GM18861 (cell line): ENCODE data around the gene PON3.
"Not testable (repeated sequence)": the region's sequence is repeated elsewhere in the genome, so short reads cannot be mapped to it uniquely, and the experiment has no call there.

Experiments
- ATAC-seq: cut with Tn5 transposase; IDR thresholded peaks from one replicate; pipeline ENCODE4 v1.9.1; 2021; ENCODE audit not compliant: unreplicated experiment

PON3 gene

GRCh38 chr7:95412075-95412474, 15.9 kb upstream of the PON3 start:
- no peak for ATAC-seq

GRCh38 chr7:95411666-95412065, 15.5 kb upstream of the PON3 start:
- ATAC-seq: no peak

DNA sequence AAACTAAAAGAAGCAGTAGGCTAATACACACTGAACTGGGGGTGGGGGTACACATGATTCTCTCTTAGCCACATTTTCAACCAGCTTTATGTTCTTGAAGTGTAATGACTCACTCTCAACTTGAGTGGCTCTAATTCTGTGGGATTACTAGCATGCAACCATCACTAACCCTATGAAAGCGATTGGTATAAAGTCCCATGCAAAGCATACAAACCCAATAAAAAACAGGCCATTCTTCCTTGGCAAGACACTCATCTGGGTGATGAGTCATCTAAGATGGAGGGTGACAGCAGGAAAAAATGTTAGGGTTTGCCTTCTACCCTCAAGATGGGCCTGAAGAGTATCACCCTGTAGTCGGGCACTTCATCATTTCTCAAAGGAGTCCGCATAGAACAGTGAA, 14.9 kb upstream of the PON3 start:
- no peak for ATAC-seq

DNA sequence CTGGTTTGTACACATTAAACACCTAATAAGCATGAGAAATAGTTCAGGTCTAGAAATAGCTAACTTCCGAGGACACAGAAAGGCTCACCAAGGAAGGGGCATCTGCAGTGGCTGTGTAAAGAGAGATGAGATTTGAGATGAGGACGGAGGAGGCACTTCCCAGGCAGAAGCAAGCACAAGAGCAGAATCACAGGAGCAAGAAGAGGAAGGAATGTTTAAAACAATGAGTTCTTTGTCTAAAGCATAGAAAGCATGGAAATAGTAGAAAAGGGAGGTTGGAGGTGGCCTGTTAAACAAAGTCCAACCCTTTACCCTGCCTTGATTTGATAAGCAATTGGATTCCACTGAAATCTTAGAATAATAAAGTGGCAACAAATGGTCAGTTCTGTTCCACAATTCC, 11.6 kb upstream of the PON3 start:
- ATAC-seq: no peak

DNA sequence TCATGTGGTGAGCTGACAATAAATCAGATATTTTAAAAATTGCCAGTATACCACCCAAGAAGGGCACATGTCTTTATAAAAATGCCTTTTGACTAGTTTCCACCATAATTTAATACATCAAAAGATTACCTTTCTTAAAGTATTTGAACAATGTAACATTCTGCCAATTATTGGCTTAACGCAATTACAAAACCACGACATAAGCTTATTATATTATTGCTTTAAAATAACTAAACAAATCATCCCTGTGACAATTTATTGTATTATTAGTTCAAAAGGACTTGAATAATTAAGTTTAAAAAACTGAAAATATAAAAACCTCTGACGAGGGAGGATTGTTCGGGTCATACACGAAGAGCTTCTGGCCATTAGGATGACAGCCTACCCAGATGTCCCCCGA, 9.6 kb upstream of the PON3 start:
- no peak for ATAC-seq

DNA sequence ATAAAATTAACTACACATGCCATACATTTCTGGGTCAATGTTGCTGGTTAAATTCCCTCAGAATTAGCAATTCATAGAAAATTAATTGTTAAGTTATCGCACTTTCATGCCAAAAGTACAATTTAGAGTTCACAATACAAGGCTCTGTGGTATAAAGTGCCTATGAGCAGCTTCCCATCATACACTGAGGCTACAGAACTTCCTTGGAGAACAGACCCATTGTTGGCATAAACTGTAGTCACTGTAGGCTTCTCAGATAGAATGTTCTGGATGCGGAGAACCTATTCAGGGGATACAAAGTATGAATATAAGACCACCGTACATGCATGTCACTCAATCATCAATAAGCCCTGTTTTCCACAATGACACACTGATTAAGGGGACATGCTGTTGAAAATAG, 9.0 kb upstream of the PON3 start:
- no peak for ATAC-seq

- no peak for ATAC-seq
Observed at GRCh38 chr7:95404316-95404865, 8.2 kb upstream of the PON3 start.

DNA sequence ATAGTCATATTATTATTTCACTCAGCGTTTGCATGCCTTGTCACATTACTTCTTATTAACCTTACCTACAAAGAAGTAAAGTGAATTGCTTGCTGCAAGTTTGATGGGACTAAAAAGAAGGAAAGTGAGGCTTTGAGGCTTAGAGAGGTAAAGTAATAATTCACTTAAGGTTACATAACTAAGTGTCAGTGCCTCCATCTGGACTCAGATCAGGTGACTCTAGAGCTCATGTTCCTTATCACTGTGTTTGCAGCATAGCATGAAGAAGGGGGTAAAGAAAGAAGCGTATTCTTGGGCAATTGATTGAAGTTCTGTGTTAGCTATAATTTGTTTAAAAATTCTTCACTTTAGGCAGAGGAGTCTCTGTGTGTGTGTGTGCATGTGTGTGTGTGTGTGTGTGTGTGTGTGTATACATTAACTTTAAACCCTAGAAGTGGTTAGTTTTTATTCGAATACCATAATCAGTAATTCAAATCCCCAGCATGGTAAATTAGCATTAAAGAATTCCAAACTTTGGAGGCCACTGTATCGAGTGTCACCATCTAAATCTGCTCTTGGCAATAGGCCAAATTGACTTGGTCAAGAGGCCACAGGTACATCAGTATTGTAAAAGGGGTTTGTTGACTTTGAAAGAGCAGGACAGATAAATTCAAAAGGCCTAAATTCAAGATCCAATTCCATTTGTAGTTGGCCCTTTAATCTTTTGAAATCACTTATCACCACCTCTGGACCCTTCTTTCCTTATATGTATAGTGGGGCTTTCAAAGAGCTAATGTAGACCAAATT, 2.2 kb upstream of the PON3 start:
- ATAC-seq: no peak

DNA sequence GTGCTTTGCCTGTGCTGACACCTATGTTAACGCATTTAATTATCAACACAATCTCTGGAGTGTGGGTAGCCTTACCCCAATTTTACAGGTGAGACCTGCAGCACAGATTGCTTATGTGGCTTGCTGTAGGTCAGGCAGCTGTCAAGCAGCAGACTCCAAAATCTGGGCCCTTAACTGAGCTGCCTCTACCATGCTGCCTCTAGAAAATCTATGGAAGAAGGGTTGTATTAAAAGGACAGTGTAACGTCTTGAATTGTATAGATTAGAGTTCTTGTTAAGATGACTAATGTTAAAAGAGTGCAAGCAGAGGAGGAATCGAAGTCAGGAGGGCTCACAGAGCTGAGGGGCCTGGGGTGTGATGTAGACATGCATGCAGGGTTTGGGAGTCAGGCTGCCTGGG, 1.2 kb upstream of the PON3 start:
- ATAC-seq: no peak

DNA sequence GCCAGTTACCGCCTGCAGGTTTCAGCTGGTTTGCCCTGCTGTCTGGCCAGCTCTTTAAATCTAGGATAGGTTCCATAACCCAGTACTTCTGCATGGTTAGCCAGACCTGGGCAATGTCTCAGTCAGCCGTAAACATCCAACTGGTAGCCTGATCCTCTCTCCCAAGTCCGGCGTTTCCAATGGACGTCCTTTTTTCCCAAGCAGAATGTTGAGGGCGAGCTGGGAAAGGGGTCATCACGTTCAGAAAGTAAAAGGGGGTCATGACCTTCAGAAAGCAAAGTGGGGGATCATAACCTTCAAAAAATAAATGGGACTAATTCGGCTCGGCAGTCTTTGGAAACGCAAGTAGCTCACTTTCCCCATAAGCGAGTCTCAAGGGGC, 430 bp downstream of the PON3 start:
- ATAC-seq: no peak

- no peak for ATAC-seq
Observed at GRCh38 chr7:95394370-95394769, 1.8 kb downstream of the PON3 start.

DNA sequence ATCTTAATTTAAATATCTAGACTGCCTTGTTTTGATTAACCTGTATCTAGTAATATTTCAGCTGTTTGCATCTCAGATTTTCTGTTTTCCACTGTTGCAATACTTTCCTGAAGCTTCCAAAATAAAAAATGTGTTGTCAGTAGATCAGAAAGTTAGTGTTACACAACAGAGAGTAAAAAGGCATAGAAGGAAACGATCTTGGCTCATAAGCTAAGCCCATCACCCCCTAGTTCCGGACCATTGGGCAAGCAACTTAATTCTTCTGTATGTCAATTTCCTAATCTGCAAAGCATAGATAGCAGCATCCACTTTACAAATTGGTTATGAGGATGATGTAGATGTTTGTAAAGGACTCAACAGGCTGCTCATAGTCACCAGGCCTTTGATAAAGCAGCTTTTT, 4.4 kb downstream of the PON3 start:
- no peak for ATAC-seq

DNA sequence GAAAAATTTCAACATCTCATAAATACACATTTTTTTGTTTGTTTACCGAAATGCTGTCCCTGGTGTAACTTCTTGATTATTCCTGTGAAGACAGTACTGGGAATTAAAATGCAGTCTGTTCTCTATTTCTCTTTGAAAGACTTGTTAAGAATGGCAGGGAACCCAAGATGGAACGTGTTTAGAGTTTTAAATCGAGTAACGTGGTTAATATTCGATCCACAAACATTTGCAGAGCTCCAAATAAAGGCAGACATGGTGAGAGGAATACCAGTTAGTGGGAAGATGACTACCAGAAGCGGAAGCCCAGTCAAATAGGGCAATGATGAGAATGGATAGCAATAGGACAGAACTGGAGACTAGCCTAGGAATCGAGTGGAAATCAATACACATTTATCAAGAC, 6.7 kb downstream of the PON3 start:
- ATAC-seq: no peak

GRCh38 chr7:95379457-95379856, 16.7 kb downstream of the PON3 start:
- not testable (repeated sequence) for ATAC-seq

DNA sequence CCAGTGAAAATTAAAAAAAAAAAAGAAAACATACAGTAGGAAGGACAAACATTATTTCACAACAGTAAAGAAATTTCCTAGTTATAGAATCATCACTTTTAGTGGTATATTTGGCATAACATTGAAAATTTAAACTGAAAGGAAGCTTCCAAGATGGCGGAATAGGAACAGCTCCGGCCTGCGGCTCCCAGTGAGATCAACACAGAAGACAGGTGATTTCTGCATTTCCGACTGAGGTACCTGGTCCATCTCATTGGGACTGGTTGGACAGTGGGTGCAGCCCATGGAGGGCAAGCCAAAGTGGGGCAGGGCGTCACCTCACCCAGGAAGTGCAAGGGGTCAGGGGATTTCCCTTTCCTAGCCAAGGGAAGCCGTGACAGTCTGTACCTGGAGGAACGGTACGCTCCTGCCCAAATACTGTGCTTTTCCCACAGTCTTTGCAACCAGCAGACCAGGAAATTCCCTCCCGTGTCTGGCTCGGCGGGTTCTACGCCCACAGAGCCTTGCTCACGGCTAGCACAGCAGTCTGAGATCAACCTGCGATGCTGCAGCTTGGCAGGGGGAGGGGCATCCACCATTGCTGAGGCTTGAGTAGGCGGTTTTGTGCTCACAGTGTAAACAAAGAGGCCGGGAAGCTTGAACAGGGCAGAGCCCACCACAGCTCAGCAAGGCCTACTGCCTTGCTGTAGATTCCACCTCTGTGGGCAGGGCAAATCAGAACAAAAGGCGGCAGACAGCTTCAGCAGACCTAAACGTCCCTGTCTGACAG, 19.4 kb downstream of the PON3 start:
- ATAC-seq: no peak

- ATAC-seq: no peak
Observed at GRCh38 chr7:95375591-95376257, 20.5 kb downstream of the PON3 start.

DNA sequence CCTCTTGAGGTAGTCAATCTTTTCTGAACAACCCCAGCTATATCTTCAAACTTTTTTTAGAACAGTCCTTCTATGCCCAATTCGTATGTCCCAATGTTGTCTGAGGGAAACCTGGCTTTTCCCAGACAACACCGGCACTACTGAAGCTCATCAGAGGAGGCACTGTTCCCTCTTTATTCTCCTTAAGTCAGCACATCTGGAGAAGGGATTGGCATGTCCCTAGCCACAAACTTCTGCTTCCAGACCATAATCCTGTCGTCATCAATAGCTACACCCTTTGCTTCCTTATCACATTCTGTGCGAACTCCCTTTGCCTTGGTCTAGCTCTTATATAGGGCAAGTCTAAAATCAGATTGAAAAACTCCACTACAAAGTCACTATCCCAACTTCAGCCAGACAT, 22.9 kb downstream of the PON3 start:
- no peak for ATAC-seq

DNA sequence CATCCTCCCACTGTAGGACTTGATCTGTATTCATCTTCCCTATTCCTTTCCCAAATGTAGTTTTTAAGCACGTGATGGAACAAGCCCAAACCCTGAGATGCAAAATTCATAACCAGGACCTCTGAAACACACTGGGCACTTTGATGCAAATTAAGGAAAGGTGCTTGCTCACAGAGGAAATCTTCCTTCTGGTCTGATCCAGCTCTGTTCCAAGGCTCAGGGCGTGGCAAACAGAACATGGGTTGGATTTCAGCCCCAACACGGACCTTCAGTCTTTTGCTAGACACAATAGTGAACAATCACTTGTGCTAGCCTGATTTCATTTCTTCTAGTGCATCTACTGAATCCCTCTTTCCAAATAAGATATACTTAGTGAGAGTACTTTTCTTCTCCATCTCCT, 27.9 kb downstream of the PON3 start:
- no peak for ATAC-seq

GRCh38 chr7:95367606-95368005, 28.6 kb downstream of the PON3 start:
- ATAC-seq: no peak

GRCh38 chr7:95365151-95365550, 31.0 kb downstream of the PON3 start:
- ATAC-seq: no peak

- no peak for ATAC-seq
Observed at GRCh38 chr7:95357623-95358022, 38.6 kb downstream of the PON3 start.
